OCI-LY1 (cell line): Measurements from ENCODE around the gene CSH1.

Experiments used
- EZH2 ChIP-seq: fragments of 200-600 bp; sonication (generic), shearing (Covaris generic); IDR thresholded peaks from 2 replicates; pipeline ENCODE4 v1.8.0; 2017; ENCODE audit warnings: borderline replicate concordance, mixed run types, mild to moderate bottlenecking, antibody characterized with exemption, low read length, moderate library complexity, mixed read lengths
- TF ChIP-seq, protein P1 (sequence below): fragments of 200-600 bp; sonication (generic), shearing (Covaris generic); IDR thresholded peaks from 2 replicates; pipeline ENCODE4 v1.5.1; 2017; ENCODE audit warnings: mild to moderate bottlenecking, antibody characterized with exemption, low read length, moderate library complexity, mixed read lengths

GRCh38 chr17:63928966-63929695, 32.8 kb upstream of the CSH1 start:
- TF ChIP-seq, protein P1, sequence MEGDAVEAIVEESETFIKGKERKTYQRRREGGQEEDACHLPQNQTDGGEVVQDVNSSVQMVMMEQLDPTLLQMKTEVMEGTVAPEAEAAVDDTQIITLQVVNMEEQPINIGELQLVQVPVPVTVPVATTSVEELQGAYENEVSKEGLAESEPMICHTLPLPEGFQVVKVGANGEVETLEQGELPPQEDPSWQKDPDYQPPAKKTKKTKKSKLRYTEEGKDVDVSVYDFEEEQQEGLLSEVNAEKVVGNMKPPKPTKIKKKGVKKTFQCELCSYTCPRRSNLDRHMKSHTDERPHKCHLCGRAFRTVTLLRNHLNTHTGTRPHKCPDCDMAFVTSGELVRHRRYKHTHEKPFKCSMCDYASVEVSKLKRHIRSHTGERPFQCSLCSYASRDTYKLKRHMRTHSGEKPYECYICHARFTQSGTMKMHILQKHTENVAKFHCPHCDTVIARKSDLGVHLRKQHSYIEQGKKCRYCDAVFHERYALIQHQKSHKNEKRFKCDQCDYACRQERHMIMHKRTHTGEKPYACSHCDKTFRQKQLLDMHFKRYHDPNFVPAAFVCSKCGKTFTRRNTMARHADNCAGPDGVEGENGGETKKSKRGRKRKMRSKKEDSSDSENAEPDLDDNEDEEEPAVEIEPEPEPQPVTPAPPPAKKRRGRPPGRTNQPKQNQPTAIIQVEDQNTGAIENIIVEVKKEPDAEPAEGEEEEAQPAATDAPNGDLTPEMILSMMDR: no peak
- TF ChIP-seq EZH2: no peak
